Parathyroid adenoma (tissue), 2 donors: ENCODE measurements around the gene CCT6B.
A peak's percentile ranks its signal among the peaks of the same experiment; 100 is the strongest.

Source experiments
- H2AFZ ChIP-seq: fragments of 300-600 bp; sonication (generic); one replicate; pipeline ENCODE4 v1.7.0; 2017; ENCODE audit warnings: antibody characterized with exemption, mild to moderate bottlenecking
- H3K27ac ChIP-seq: fragments of 300-600 bp; sonication (generic); one replicate; pipeline ENCODE4 v1.7.0; 2017
- H3K27me3 ChIP-seq: fragments of 300-600 bp; sonication (generic); one replicate; pipeline ENCODE4 v1.7.0; 2017; ENCODE audit warnings: low read length; ENCODE audit not compliant: control insufficient read depth, insufficient read depth
- H3K36me3 ChIP-seq: fragments of 300-600 bp; sonication (generic); one replicate; pipeline ENCODE4 v1.7.0; 2017; ENCODE audit warnings: low read length; ENCODE audit not compliant: control insufficient read depth, insufficient read depth
- H3K4me1 ChIP-seq: fragments of 300-600 bp; sonication (generic); one replicate; pipeline ENCODE4 v1.7.0; 2017; ENCODE audit warnings: control low read depth
- H3K4me2 ChIP-seq: fragments of 300-600 bp; sonication (generic); one replicate; pipeline ENCODE4 v1.7.0; 2017; ENCODE audit warnings: low read length
- H3K4me3 ChIP-seq: fragments of 300-600 bp; sonication (generic); one replicate; pipeline ENCODE4 v1.7.0; 2017; ENCODE audit warnings: low read depth, low read length
- H3K79me2 ChIP-seq: fragments of 300-600 bp; sonication (generic); one replicate; pipeline ENCODE4 v1.7.0; 2017; ENCODE audit warnings: control low read depth
- H3K9ac ChIP-seq: fragments of 300-600 bp; sonication (generic); one replicate; pipeline ENCODE4 v1.7.0; 2017; ENCODE audit warnings: mild to moderate bottlenecking
- H3K9me3 ChIP-seq: fragments of 300-600 bp; sonication (generic); one replicate; pipeline ENCODE4 v1.7.0; 2017; ENCODE audit warnings: low read length; ENCODE audit not compliant: control insufficient read depth
- TF ChIP-seq, protein P1 (sequence below): fragments of 300-600 bp; sonication (generic); IDR thresholded peaks from one replicate; pipeline ENCODE4 v1.7.0; 2017; ENCODE audit warnings: antibody characterized with exemption, mild to moderate bottlenecking
- donor health status: primary hyperparathyroidism.

Gene CCT6B

DNA sequence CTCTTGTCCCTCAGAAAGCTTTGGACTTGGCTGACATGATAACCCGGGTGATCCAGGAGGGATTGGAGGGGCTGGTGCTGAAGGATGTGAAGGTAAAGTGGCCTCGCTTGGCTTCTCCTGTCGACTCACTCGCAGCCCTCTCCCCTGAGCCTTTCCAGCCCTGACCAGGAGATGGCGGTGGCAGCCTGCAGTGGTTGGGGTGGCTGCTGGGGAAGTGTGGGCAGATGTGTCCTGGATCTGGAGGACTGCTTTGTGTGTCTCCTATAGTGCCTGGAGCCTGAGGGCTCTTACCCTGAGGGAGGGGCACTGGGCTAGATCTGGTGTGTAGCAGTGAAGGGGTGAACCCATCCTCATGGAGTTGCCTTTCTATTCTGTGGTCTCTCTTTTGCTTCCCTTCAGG, 36.9 kb upstream of the CCT6B start:
- Histone ChIP-seq H3K36me3 (no peaks in the 10 kb centered on the region), H3K27me3 (no peaks in the 10 kb centered on the region), H3K4me1 (peaks cover 20% of the 10 kb centered on the region), H3K4me2 (no peak overlapping the region), H3K27ac (peak overlapping the region; percentile 74), H3K4me3 (no peak overlapping the region), H3K79me2 (no peaks in the 10 kb centered on the region), H3K9me3 (no peaks in the 10 kb centered on the region), H3K9ac (no peak overlapping the region), H2AFZ (no peak overlapping the region)
- TF ChIP-seq, protein P1, sequence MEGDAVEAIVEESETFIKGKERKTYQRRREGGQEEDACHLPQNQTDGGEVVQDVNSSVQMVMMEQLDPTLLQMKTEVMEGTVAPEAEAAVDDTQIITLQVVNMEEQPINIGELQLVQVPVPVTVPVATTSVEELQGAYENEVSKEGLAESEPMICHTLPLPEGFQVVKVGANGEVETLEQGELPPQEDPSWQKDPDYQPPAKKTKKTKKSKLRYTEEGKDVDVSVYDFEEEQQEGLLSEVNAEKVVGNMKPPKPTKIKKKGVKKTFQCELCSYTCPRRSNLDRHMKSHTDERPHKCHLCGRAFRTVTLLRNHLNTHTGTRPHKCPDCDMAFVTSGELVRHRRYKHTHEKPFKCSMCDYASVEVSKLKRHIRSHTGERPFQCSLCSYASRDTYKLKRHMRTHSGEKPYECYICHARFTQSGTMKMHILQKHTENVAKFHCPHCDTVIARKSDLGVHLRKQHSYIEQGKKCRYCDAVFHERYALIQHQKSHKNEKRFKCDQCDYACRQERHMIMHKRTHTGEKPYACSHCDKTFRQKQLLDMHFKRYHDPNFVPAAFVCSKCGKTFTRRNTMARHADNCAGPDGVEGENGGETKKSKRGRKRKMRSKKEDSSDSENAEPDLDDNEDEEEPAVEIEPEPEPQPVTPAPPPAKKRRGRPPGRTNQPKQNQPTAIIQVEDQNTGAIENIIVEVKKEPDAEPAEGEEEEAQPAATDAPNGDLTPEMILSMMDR: peak; percentile 71

DNA sequence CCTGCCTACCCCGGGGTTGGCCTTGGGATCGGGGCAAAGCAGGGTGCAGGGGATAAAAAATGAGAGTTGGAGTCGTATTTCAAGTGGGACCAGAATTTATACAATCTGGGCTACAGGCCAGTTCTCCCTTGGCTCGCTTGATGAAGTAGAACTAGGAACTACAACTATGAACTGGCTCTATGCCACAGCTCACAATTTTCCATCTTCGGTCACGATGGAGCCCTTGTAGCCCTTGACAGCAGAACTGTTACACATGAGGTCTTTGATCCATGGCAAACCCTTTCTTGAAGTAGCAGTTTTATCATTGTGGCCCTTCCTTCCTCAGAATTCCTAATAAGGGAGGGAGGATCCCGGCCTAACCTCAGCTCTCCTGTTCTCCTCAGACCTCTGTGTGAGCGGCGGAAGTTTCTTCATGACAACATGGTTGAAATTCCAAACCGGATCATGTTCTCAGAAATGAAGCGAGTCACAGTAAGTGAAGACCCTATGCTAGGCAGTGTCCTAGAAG, 36.1 kb upstream of the CCT6B start:
- no peaks in the 10 kb centered on the region for H3K27me3 ChIP-seq
- H3K4me2 ChIP-seq: no peak overlapping the region
- H3K9me3 ChIP-seq: no peaks in the 10 kb centered on the region
- H3K4me1 ChIP-seq: peaks cover 20% of the 10 kb centered on the region
- TF ChIP-seq, protein P1: no peak
- no peak overlapping the region for H3K4me3 ChIP-seq
- peak overlapping the region; percentile 74 for H3K27ac ChIP-seq
- H3K36me3 ChIP-seq: no peaks in the 10 kb centered on the region
- H3K9ac ChIP-seq: no peak overlapping the region
- H2AFZ ChIP-seq: no peak overlapping the region
- no peaks in the 10 kb centered on the region for H3K79me2 ChIP-seq

DNA sequence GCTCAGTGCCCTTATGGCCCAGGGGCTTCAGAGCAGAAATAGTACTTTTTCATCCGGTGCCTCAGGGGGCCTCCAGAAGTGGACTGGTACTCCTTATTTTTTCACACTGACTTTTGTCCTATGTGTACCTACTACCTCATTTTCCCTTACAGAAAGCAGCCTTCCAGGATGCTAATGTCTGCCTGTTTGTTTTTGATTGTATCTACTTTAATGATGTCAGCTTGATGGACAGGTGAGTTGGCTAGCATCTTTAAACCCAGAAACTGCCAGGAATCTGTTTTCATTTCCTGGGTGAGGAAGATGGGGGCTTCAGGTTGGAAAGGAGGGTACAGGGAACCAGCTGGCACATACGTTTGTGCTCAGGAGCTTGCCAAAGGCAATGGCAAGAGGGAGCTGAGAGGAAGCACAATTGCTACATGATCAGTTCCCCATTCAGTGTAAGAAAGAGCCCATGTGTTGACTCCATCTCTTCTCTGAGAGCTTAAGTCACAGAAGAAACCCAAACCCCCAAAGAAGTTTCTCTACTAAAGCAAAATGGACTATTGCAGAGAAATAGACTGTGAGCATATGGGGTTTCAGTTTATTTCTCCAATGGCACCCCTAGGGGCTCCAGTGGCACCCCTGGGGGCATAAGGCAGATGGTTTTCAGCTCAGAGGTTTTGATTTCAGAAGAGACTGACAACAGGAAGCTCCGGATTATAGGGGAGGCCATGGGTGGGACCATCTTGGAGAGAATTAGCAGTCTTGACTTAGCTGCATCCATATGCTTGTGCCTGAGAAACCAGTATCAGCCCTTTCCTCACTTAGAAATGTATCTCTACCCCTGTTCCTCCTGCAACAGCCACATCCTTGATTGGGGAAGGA, 35.4 kb upstream of the CCT6B start:
- TF ChIP-seq, protein P1: no peak
- H3K4me2 ChIP-seq: no peak overlapping the region
- H3K4me1 ChIP-seq: peaks cover 18% of the 10 kb centered on the region
- H2AFZ ChIP-seq: no peak overlapping the region
- H3K9me3 ChIP-seq: no peaks in the 10 kb centered on the region
- H3K4me3 ChIP-seq: no peak overlapping the region
- no peaks in the 10 kb centered on the region for H3K36me3 ChIP-seq
- H3K27me3 ChIP-seq: no peaks in the 10 kb centered on the region
- H3K79me2 ChIP-seq: no peaks in the 10 kb centered on the region
- peak overlapping the region; percentile 74 for H3K27ac ChIP-seq
- H3K9ac ChIP-seq: no peak overlapping the region

DNA sequence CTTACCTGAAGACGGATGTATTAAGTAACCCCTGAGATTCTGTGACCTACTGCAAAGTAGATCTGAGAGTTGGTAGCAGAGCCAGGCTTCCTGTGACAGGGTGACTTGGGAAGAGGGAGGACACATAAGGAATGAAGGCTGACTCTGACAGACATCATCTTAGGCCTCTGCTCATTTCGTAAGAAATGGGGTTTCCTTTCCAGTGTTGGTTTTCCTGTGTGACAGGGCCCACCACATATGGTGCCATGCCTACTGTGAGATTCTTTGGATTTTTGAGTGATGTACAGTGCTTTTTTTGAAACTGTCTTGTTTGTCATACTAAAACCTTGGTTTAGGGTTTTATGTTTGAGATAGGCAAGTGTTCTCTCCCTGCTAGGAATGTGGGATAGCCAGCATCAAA, 31.8 kb upstream of the CCT6B start:
- no peaks in the 10 kb centered on the region for H3K27me3 ChIP-seq
- no peak overlapping the region for H3K27ac ChIP-seq
- H3K4me1 ChIP-seq: peaks cover 13% of the 10 kb centered on the region
- H3K79me2 ChIP-seq: no peaks in the 10 kb centered on the region
- no peaks in the 10 kb centered on the region for H3K36me3 ChIP-seq
- H3K4me3 ChIP-seq: no peak overlapping the region
- H3K9me3 ChIP-seq: no peaks in the 10 kb centered on the region
- no peak overlapping the region for H3K9ac ChIP-seq
- no peak overlapping the region for H2AFZ ChIP-seq
- TF ChIP-seq, protein P1: no peak
- H3K4me2 ChIP-seq: no peak overlapping the region
